Activated T-cell treated with anti-CD3 and anti-CD28 coated beads for 4 hours (primary cell): ENCODE data around the gene AAMDC.
"Not testable (repeated sequence)": the region's sequence is repeated elsewhere in the genome, so short reads cannot be mapped to it uniquely, and the experiment has no call there.

Experiments used
- DNase-seq: peaks from one replicate; pipeline ENCODE4 v3.0.0-alpha.2; 2020

The AAMDC gene

DNA sequence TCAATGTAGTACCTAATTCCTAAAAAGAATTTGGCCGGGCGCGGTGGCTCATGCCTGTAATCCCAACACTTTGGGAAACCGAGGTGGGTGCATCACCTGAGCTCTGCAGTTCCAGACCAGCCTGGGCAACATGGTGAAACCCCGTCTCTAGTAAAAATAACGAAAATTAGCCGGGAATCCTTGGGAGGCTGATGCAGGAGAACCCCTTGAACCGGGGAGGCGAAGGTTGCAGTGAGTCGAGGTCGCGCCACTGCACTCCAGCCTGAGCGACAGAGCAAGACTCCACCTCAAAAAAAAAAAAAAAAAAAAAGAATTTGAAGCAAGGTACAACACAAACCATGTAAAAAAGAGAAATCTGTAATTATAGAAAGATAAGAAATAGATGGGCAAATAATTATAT, 1.2 kb downstream of the AAMDC start:
- DNase-seq, result not testable (repeated sequence)

DNA sequence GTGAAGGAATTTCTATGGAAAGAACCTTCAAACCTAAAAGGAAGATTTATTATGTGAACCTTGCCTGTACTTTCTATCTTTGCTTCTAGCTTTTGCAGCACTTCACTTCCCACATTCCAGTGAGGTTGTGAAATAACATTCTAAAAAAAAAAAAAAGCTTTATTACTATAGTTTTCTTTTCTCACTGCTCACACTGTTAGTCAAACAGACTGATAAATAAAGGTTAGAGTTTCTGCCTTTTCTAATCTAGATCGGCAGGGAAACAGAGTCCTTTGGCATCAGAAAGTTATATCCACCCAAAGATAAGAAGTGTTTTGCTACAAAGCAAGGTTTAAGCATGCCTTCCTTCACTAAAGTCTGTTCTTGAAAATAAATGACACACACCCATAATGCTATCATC, 2.8 kb downstream of the AAMDC start:
- no peak for DNase-seq

DNA sequence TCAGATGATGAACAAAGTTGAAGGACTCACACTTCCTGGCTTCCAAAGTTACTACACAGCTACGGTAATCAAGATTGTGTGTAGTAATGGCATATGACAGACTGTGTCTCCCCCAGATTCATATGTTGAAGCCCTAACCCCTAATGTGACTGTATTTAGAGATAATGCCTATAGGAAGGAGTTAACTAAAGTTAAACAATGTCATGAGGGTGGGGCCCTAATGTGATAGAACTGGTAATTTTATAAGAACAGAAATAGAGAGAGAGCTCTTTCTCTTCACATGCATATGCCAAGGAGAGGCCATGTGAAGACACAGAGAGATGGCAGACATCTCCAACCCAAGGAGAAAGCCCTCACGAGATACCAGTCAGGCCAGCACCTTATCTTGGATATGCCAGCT, 8.0 kb downstream of the AAMDC start:
- DNase-seq, result no peak

DNA sequence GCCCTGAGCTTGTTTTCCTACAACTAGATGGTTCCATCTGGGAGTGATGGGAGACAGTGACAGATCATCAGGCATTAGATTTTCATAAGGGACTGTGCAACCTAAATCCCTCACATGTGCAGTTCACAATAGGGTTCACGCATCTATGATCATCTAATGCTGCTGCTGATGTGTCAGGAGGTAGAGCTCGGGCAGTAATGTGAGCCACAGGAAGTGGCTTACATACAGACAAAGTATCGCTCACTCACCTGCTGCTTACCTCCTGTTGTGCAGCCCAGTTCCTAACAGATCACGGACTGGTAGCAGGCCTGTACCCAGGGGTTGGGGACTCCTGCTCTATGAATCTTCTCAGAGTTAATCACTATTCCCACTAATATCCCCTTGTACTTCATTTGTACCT, 12.4 kb downstream of the AAMDC start:
- no peak for DNase-seq

DNA sequence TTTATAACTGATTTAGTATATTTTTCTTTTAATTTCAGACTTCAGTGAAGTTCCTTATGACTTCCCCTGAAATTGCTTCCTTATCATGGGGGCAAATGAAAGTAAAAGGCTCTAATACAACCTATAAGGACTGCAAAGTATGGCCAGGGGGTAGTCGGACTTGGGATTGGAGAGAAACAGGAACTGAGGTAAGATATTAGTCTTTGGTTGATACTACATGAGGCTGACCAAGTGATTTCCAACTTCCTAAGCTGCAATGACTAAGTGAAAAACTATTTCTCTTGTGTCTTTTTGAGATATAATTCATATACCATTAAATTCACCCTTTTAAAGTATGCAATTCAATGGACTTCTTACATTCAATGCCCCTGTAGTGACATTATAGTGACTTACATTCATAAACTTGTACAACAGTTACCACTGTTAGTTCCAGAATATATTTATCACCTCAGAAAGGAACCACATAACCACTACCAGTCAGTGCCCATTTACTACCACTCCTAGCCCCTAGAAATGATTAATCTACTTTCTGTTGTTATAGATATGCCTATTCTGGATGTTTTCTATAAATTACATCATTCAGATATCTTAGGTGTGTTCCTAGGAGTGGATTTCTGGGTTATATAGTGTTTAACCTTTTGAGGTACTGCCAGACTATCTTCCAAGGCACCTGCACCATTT, 21.6 kb downstream of the AAMDC start:
- no peak for DNase-seq

- DNase-seq, result not testable (repeated sequence)
Observed at GRCh38 chr11:77843700-77844099, 22.8 kb downstream of the AAMDC start.

DNA sequence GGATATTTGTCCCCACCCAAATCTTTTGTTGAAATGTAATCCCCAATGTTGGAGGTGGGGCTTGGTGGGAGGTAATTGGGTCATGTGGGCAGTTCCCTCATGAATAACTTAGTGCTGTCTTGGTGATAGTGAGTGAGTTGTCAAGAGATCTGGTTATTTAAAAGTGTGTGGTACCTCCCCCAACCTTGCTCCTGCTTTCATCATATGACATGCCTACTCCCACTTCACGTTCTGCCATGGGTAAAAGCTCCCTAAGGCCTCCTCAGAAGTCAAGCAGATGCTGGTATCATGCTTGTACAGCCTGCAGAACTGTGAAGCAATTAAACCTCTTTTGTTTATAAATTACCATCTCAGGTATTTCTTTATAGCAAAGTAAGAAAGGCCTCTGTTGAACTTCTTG, 30.6 kb downstream of the AAMDC start:
- DNase-seq, result no peak

DNA sequence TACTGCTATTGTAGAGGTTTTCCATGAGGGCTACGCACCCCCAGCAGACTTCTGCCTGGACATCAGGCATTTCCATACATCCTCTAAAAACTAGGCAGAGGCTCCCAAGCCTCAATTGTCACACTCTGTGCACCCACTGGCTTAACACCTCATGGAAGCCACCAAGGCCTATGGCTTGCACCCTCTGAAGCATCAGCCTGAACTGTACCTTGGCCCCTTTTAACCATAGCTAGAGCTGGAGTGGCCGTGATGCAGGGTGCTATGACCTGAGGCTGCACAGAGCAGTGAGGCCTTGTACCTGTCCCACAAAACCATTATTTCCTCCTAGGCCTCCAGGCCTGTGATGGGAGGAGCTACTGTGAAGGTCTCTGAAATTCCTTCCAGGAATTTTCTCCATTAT, 33.9 kb downstream of the AAMDC start:
- DNase-seq, result no peak

DNA sequence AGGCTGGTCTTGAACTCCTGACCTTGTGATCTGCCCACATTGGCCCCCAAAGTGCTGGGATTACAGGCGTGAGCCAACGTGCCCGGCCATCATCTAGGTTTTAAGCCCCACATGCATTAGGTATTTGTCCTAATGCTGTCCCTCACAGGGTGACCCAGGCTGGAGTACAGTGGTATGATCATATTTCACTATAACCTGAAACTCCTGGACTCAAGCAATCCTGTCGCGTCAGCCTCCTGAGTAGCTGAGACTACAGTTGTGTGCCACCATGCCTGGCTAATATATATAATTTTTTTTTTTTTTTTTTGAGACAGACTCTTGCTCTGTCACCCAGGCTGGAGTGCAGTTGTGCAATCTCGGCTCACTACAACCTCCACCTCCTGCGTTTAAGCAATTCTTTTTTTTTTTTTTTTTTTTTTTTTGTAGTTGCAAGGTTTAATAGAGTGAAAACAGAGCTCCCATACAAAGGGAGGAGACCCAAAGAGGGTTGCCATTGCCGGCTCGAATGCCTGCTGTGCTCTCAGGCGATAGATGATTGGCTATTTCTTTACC, 37.0 kb downstream of the AAMDC start:
- DNase-seq, result not testable (repeated sequence)

- DNase-seq, result not testable (repeated sequence)
Observed at GRCh38 chr11:77861444-77861843, 40.5 kb downstream of the AAMDC start.

- no peak for DNase-seq
Observed at GRCh38 chr11:77865805-77866204, 44.9 kb downstream of the AAMDC start.

GRCh38 chr11:77866336-77866735, 45.4 kb downstream of the AAMDC start:
- no peak for DNase-seq

DNA sequence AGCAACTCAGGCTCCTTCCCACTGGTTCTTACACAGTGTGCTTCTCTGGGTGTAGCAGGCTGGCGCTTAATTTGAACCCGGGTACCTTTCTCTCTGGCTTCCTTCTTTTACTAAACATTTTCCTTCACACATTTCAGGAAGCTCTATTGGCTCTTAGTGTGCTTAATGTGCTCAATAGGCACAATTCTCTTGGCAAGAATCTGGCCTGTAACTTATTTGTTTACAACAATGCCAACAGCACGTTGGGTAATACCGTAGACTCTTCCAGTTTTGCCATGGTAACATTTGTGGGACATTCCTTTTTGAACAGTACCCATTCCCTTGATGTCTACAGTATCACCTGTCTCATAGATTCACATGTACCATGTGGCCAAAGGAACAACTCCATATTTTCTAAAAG, 47.8 kb downstream of the AAMDC start:
- no peak for DNase-seq

DNA sequence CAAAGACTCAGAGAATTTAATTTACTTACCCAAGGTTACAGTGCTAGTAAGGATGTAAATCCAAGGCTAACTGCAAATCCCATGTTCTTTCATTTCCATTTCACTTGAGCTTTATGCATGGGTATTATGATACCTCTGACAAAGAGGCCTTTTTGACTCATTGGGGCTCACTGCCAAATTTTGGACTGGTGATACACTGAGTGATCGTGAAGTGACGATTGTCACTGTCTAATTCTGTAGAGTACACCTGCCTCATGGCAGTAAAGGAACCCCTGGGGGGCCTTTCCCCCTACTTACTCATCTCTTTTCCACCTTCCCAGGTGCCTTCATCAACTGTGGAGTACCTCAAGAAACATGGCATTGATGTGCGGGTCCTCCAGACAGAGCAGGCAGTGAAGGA, 50.9 kb downstream of the AAMDC start:
- DNase-seq, result no peak

GRCh38 chr11:77873345-77873744, 52.4 kb downstream of the AAMDC start:
- no peak for DNase-seq

GRCh38 chr11:77874206-77874605, 53.3 kb downstream of the AAMDC start:
- no peak for DNase-seq

DNA sequence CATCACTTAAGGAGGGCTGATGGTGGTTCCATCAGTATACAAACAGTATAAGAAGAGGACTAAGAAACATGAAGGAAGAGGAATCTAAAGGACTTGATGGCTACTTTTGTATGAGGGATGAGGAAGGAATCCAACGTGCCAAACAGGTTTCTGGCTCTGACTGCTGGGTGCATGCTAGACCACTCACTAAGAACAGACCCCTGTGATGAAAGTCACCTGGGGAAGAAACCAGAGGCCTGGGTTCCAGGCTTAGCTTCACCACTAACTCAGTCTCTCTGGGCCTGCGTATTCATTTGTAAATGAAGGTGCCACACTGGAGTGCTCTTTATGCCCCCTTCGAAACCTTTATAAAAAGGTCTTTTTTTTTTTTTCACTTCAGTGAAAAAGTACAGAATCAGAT, 55.1 kb downstream of the AAMDC start:
- DNase-seq, result no peak

GRCh38 chr11:77878247-77878646, 57.3 kb downstream of the AAMDC start:
- not testable (repeated sequence) for DNase-seq

GRCh38 chr11:77879218-77879617, 58.3 kb downstream of the AAMDC start:
- no peak for DNase-seq

GRCh38 chr11:77882396-77882795, 61.5 kb downstream of the AAMDC start:
- no peak for DNase-seq

GRCh38 chr11:77883775-77884174, 62.8 kb downstream of the AAMDC start:
- no peak for DNase-seq

- DNase-seq, result no peak
Observed at GRCh38 chr11:77884186-77884828, 63.4 kb downstream of the AAMDC start.

DNA sequence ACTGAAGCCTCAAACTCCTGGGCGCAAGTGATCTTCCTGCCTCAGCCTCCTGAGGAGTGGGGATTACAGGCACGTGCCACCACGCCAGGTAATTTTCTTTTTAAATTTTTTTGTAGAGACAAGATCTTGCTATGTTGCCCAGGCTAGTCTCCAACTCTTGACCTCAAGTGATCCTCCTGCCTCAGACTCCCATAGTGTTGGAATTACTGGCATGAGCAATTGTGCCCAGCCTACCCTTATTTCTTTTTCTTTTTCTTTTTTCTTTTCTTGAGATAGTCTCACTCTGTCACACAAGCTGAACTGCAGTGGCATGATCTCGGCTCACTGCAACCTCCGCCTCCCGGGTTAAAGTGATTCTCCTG, 63.9 kb downstream of the AAMDC start:
- DNase-seq, result no peak

- no peak for DNase-seq
Observed at GRCh38 chr11:77886401-77886800, 65.5 kb downstream of the AAMDC start.

GRCh38 chr11:77889045-77889444, 68.1 kb downstream of the AAMDC start:
- DNase-seq, result not testable (repeated sequence)
